SK-N-SH (cell line): ENCODE results near the gene TCF23.

Source experiments
- ELF1 ChIP-seq: IDR thresholded peaks from 2 replicates; pipeline ENCODE4 v1.4.0; 2012
- MXI1 ChIP-seq: IDR thresholded peaks from 2 replicates; pipeline ENCODE4 v1.6.1; 2012; ENCODE audit warnings: mild to moderate bottlenecking, low read depth, low read length, improper control_type of control experiment
- POLR2AphosphoS5 ChIP-seq: IDR thresholded peaks from 2 replicates; pipeline ENCODE4 v1.6.1; 2012; ENCODE audit warnings: low read depth, low read length
- RCOR1 ChIP-seq: fragments of 150-350 bp; IDR thresholded peaks from 2 replicates; pipeline ENCODE4 v1.6.1; 2017; ENCODE audit warnings: antibody characterized with exemption, low read length
- SMC3 ChIP-seq: IDR thresholded peaks from 2 replicates; pipeline ENCODE4 v1.6.1; 2012; ENCODE audit warnings: low read depth, low read length, improper control_type of control experiment
- TEAD4 ChIP-seq: IDR thresholded peaks from 2 replicates; pipeline ENCODE4 v1.4.0; 2012; ENCODE audit warnings: mild to moderate bottlenecking, borderline replicate concordance; ENCODE audit not compliant: insufficient read depth
- YY1 ChIP-seq: IDR thresholded peaks from 2 replicates; pipeline ENCODE4 v1.4.0; 2012; ENCODE audit warnings: low read depth, mild to moderate bottlenecking
- TF ChIP-seq, protein P1 (sequence below): fragments of 200-600 bp; sonication (generic); IDR thresholded peaks from 2 replicates; pipeline ENCODE4 v1.6.1; 2017; ENCODE audit warnings: antibody characterized with exemption, mild to moderate bottlenecking, moderate library complexity
- TF ChIP-seq, protein P2 (sequence below): IDR thresholded peaks from 2 replicates; pipeline ENCODE4; 2012
- TF ChIP-seq, protein P3 (sequence below): fragments of 150-350 bp; IDR thresholded peaks from 2 replicates; pipeline ENCODE4 v1.6.1; 2017; ENCODE audit warnings: antibody characterized with exemption, low read length, low read depth, borderline replicate concordance
- TF ChIP-seq, protein P4 (sequence below): IDR thresholded peaks from 2 replicates; pipeline ENCODE4 v1.4.0; 2012; ENCODE audit warnings: low read depth, borderline replicate concordance
- TF ChIP-seq, protein P5 (sequence below): IDR thresholded peaks from 2 replicates; pipeline ENCODE4 v1.6.1; 2012; ENCODE audit warnings: mild to moderate bottlenecking, low read depth, low read length, moderate library complexity
- TF ChIP-seq, protein P6 (sequence below): IDR thresholded peaks from 2 replicates; pipeline ENCODE4 v1.4.0; 2012; ENCODE audit warnings: low read depth, borderline replicate concordance

DNA sequence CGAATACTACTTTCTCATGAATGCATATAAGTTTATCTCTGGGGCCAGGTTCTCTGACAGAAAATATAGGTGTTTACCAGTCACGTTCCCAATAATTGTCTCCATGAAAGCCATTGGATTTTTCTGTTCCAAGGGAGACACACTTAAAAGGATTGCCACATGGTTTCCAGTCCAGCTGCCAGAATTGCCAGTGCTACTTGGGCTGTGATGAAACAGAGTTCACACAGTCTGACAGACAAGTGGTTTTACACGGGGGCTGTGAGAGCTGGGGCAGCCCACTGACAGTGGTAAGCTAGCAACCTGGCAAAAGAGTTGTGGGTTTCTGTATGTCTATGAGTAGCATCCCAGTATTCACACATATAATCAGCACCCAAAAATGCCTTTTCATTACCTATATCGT, 35.3 kb downstream of the TCF23 start:
- TF ChIP-seq, protein P1, sequence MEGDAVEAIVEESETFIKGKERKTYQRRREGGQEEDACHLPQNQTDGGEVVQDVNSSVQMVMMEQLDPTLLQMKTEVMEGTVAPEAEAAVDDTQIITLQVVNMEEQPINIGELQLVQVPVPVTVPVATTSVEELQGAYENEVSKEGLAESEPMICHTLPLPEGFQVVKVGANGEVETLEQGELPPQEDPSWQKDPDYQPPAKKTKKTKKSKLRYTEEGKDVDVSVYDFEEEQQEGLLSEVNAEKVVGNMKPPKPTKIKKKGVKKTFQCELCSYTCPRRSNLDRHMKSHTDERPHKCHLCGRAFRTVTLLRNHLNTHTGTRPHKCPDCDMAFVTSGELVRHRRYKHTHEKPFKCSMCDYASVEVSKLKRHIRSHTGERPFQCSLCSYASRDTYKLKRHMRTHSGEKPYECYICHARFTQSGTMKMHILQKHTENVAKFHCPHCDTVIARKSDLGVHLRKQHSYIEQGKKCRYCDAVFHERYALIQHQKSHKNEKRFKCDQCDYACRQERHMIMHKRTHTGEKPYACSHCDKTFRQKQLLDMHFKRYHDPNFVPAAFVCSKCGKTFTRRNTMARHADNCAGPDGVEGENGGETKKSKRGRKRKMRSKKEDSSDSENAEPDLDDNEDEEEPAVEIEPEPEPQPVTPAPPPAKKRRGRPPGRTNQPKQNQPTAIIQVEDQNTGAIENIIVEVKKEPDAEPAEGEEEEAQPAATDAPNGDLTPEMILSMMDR: no peak
- TF ChIP-seq, protein P2, sequence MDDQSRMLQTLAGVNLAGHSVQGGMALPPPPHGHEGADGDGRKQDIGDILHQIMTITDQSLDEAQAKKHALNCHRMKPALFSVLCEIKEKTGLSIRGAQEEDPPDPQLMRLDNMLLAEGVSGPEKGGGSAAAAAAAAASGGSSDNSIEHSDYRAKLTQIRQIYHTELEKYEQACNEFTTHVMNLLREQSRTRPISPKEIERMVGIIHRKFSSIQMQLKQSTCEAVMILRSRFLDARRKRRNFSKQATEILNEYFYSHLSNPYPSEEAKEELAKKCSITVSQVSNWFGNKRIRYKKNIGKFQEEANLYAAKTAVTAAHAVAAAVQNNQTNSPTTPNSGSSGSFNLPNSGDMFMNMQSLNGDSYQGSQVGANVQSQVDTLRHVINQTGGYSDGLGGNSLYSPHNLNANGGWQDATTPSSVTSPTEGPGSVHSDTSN: no peak
- TF ChIP-seq, protein P3, sequence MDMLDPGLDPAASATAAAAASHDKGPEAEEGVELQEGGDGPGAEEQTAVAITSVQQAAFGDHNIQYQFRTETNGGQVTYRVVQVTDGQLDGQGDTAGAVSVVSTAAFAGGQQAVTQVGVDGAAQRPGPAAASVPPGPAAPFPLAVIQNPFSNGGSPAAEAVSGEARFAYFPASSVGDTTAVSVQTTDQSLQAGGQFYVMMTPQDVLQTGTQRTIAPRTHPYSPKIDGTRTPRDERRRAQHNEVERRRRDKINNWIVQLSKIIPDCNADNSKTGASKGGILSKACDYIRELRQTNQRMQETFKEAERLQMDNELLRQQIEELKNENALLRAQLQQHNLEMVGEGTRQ: no peak
- no peak for TF ChIP-seq POLR2AphosphoS5
- no peak for TF ChIP-seq YY1
- TF ChIP-seq, protein P4, sequence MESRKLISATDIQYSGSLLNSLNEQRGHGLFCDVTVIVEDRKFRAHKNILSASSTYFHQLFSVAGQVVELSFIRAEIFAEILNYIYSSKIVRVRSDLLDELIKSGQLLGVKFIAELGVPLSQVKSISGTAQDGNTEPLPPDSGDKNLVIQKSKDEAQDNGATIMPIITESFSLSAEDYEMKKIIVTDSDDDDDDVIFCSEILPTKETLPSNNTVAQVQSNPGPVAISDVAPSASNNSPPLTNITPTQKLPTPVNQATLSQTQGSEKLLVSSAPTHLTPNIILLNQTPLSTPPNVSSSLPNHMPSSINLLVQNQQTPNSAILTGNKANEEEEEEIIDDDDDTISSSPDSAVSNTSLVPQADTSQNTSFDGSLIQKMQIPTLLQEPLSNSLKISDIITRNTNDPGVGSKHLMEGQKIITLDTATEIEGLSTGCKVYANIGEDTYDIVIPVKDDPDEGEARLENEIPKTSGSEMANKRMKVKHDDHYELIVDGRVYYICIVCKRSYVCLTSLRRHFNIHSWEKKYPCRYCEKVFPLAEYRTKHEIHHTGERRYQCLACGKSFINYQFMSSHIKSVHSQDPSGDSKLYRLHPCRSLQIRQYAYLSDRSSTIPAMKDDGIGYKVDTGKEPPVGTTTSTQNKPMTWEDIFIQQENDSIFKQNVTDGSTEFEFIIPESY: no peak
- TF ChIP-seq, protein P5, sequence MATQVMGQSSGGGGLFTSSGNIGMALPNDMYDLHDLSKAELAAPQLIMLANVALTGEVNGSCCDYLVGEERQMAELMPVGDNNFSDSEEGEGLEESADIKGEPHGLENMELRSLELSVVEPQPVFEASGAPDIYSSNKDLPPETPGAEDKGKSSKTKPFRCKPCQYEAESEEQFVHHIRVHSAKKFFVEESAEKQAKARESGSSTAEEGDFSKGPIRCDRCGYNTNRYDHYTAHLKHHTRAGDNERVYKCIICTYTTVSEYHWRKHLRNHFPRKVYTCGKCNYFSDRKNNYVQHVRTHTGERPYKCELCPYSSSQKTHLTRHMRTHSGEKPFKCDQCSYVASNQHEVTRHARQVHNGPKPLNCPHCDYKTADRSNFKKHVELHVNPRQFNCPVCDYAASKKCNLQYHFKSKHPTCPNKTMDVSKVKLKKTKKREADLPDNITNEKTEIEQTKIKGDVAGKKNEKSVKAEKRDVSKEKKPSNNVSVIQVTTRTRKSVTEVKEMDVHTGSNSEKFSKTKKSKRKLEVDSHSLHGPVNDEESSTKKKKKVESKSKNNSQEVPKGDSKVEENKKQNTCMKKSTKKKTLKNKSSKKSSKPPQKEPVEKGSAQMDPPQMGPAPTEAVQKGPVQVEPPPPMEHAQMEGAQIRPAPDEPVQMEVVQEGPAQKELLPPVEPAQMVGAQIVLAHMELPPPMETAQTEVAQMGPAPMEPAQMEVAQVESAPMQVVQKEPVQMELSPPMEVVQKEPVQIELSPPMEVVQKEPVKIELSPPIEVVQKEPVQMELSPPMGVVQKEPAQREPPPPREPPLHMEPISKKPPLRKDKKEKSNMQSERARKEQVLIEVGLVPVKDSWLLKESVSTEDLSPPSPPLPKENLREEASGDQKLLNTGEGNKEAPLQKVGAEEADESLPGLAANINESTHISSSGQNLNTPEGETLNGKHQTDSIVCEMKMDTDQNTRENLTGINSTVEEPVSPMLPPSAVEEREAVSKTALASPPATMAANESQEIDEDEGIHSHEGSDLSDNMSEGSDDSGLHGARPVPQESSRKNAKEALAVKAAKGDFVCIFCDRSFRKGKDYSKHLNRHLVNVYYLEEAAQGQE: no peak
- TF ChIP-seq TEAD4: no peak
- TF ChIP-seq MXI1: no peak
- TF ChIP-seq, protein P6, sequence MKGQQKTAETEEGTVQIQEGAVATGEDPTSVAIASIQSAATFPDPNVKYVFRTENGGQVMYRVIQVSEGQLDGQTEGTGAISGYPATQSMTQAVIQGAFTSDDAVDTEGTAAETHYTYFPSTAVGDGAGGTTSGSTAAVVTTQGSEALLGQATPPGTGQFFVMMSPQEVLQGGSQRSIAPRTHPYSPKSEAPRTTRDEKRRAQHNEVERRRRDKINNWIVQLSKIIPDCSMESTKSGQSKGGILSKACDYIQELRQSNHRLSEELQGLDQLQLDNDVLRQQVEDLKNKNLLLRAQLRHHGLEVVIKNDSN: no peak
- no peak for TF ChIP-seq RCOR1
- TF ChIP-seq ELF1: no peak
- no peak for TF ChIP-seq SMC3
